K562 (cell line): ENCODE data around the gene VTCN1. TPM values are rescaled to one million over a fixed set of nuclear protein-coding genes. Genes with fewer than 3 reads are reported as not detected.

Source experiments
- ATAC-seq: fragments of 200-7000 bp; cut with Tn5 transposase; 3 replicates; pipeline ENCODE4 v1.9.1; 2020; ENCODE audit warnings: moderate library complexity
- BruUV-seq: library from RNA; stranded (reverse); fragments of 400-500 nt; replicated peaks from 2 replicates; lab custom pipeline; 2021; lab: Mats Ljungman, UMichigan
- CTCF ChIA-PET: fragments of 300-600 bp; formaldehyde crosslinking; extraction: SDS; loops from one replicate; lab custom pipeline; 2021; ENCODE audit warnings: low intra/inter-chr PET ratio; lab: Yijun Ruan, JAX
- POLR2A ChIA-PET: fragments of 300-600, 350-650 bp; sonication (Branson Sonifier 250); formaldehyde crosslinking; extraction: SDS; loops from one replicate; lab custom pipeline; 2021; ENCODE audit warnings: antibody characterized with exemption, inconsistent platforms; lab: Yijun Ruan, JAX
- DNase-seq, 4 experiments: peaks; one replicate each; pipeline versions ENCODE4 v3.0.0 to v3.0.0-alpha.2; 2011 to 2018; ENCODE audit warnings: low spot score in 3 of 4, mixed read lengths in 3 of 4; ENCODE audit errors: extremely low read depth in 1 of 4
- FAIRE-seq: peaks from 2 replicates; lab custom pipeline; 2011; peaks lifted over from hg19 to GRCh38; lab: Jason Lieb, UNC
- H2AFZ ChIP-seq: 2 replicates; pipeline ENCODE4 v1.6.0; 2011; ENCODE audit warnings: low read depth, low read length, control low read depth, inconsistent platforms
- H3K27ac ChIP-seq: fragments of 200-600 bp; 3 replicates; pipeline ENCODE4 v1.8.0; 2011; ENCODE audit warnings: low read depth, mild to moderate bottlenecking, control low read depth, inconsistent platforms, low read length, moderate library complexity, mixed read lengths; ENCODE audit errors: extremely low read depth
- H3K27me3 ChIP-seq, 2 experiments: fragments of 300-600 bp in 1 of 2; 2 replicates in 1 of 2; 3 replicates in 1 of 2; pipeline versions ENCODE4 v1.6.0 to v1.8.0; 2011; ENCODE audit warnings: inconsistent platforms in 2 of 2, low read length in 2 of 2, mild to moderate bottlenecking in 1 of 2, mixed read lengths in 1 of 2, moderate library complexity in 1 of 2; ENCODE audit not compliant: control insufficient read depth in 2 of 2, insufficient read depth in 2 of 2
- H3K36me3 ChIP-seq: fragments of 300-600 bp; 3 replicates; pipeline ENCODE4 v1.8.0; 2011; ENCODE audit warnings: mild to moderate bottlenecking, low read length, inconsistent platforms; ENCODE audit not compliant: control insufficient read depth, insufficient read depth
- H3K4me1 ChIP-seq, 2 experiments: fragments of 200-600 bp in 1 of 2; replicated peaks in 1 of 2; 2 replicates in 1 of 2; 3 replicates in 1 of 2; pipeline versions ENCODE4 v1.5.1 to v1.8.0; 2011; ENCODE audit warnings: inconsistent platforms in 2 of 2, low read length in 2 of 2, mild to moderate bottlenecking in 1 of 2, mixed read lengths in 1 of 2, moderate library complexity in 1 of 2; ENCODE audit not compliant: control insufficient read depth in 2 of 2, insufficient read depth in 2 of 2
- H3K4me2 ChIP-seq: 2 replicates; pipeline ENCODE4 v1.6.1; 2011; ENCODE audit warnings: low read length, control low read depth, inconsistent platforms, mixed read lengths; ENCODE audit not compliant: insufficient read depth
- H3K4me3 ChIP-seq: fragments of 200-600 bp; sonication (generic), shearing (Covaris generic); 2 replicates; pipeline ENCODE4 v1.5.1; 2016; ENCODE audit warnings: control low read depth, inconsistent platforms
- H3K79me2 ChIP-seq: fragments of 200-600 bp; 3 replicates; pipeline ENCODE4 v1.8.0; 2011; ENCODE audit warnings: low read length, inconsistent platforms; ENCODE audit not compliant: control insufficient read depth, insufficient read depth
- H3K9ac ChIP-seq, 2 experiments: 2 replicates each; pipeline versions ENCODE4 v1.6.0 to v1.6.1; 2011; ENCODE audit warnings: low read depth in 2 of 2, low read length in 2 of 2, control low read depth in 1 of 2, inconsistent platforms in 1 of 2, mild to moderate bottlenecking in 1 of 2, mixed read lengths in 1 of 2; ENCODE audit not compliant: insufficient read depth in 1 of 2
- H3K9me1 ChIP-seq: one replicate; pipeline ENCODE4 v1.6.0; 2011; ENCODE audit warnings: inconsistent platforms, mild to moderate bottlenecking, low read length, moderate library complexity; ENCODE audit not compliant: control insufficient read depth, insufficient read depth
- H3K9me3 ChIP-seq: replicated peaks from 2 replicates; pipeline ENCODE4 v1.5.1; 2011; ENCODE audit warnings: low read depth, low read length, inconsistent platforms; ENCODE audit not compliant: control insufficient read depth, insufficient read depth
- H4K20me1 ChIP-seq: replicated peaks from 2 replicates; pipeline ENCODE4 v1.6.1; 2011; ENCODE audit warnings: low read length, inconsistent platforms, mixed read lengths; ENCODE audit not compliant: control insufficient read depth, insufficient read depth
- CCNT2 ChIP-seq: IDR thresholded peaks from 2 replicates; pipeline ENCODE4 v1.6.1; 2011; ENCODE audit warnings: borderline replicate concordance, low read depth, mild to moderate bottlenecking, moderate library complexity, mixed read lengths, low read length; ENCODE audit not compliant: insufficient read length; ENCODE audit errors: extremely low read depth
- ESRRA ChIP-seq: fragments of 450-650 bp; IDR thresholded peaks from 2 replicates; pipeline ENCODE4 v1.6.1; 2014; ENCODE audit warnings: low read depth, mild to moderate bottlenecking, moderate library complexity, borderline replicate concordance
- SMAD1 ChIP-seq: fragments of 150-350 bp; IDR thresholded peaks from 2 replicates; pipeline ENCODE4 v1.6.1; 2014; ENCODE audit warnings: low read length, low read depth; ENCODE audit not compliant: partially characterized antibody
- SPI1 ChIP-seq: IDR thresholded peaks from 2 replicates; pipeline ENCODE4 v1.6.1; 2011; ENCODE audit warnings: low read depth, low read length, control low read depth, borderline replicate concordance
- WGBS: fragments of 100-300 bp; shearing (Covaris generic); methylation state at CpG from one replicate; pipeline ENCODE4 v1.1.6; 2016; ENCODE audit warnings: low coverage, mixed read lengths; ENCODE audit not compliant: insufficient coverage; ENCODE audit errors: missing lambda C conversion rate; 5-methylcytosine and 5-hydroxymethylcytosine counted together
- in situ Hi-C: fragments of 300-500 bp; cut with MboI; formaldehyde crosslinking; loops from 4 replicates; pipeline ENCODE4 v1.15.0; 2018; ENCODE audit warnings: inconsistent platforms, mixed read lengths
- intact Hi-C: fragments of 100-400 bp; cut with micrococcal nuclease; formaldehyde crosslinking; loops from 2 replicates; pipeline ENCODE4 v1.14.2; 2022
- polyA plus RNA-seq, 8 experiments: library from polyadenylated mRNA; depleted of rRNA in 4 of 8; stranded (reverse) in 5 of 8; unstranded in 3 of 8; fragments of >200 nt; fragmentation: Nextera tagmentation in 2 of 8; fragmentation: Illumina TruSeq in 1 of 8; extraction: Ambion mirVana in 2 of 8; extraction: Trizol in 1 of 8; gene quantifications; 2 replicates each; pipeline versions ENCODE4 v1.2.1 to v1.2.3, GENCODE V29; 2011 to 2014; ENCODE audit warnings: inconsistent platforms in 1 of 8, missing spikeins in 1 of 8
- total RNA-seq, 7 experiments: library from RNA; depleted of rRNA in 6 of 7; stranded (reverse); fragments of >200 nt in 6 of 7; fragmentation: Illumina TruSeq in 2 of 7; extraction: Trizol in 2 of 7; gene quantifications; 2 replicates each; pipeline versions ENCODE4 v1.2.1 to v1.2.3, GENCODE V29; 2011 to 2021; ENCODE audit warnings: low replicate concordance in 1 of 7
- TF ChIP-seq, protein P1 (sequence below), 2 experiments: fragments of 450-650 bp in 1 of 2; sonication (generic) in 1 of 2; formaldehyde crosslinking in 1 of 2; IDR thresholded peaks; 2 replicates each; pipeline versions ENCODE4 v1.7.1 to v1.9.0; 2016 to 2022; ENCODE audit warnings: inconsistent platforms in 1 of 2, mild to moderate bottlenecking in 1 of 2, missing genetic modification reagents in 1 of 2

Gene VTCN1
- total and polyA plus RNA-seq, 9 of the 15 experiments (the other 6 are each of a cell fraction or from before 2014, with no cell fraction given): not detected

DNA sequence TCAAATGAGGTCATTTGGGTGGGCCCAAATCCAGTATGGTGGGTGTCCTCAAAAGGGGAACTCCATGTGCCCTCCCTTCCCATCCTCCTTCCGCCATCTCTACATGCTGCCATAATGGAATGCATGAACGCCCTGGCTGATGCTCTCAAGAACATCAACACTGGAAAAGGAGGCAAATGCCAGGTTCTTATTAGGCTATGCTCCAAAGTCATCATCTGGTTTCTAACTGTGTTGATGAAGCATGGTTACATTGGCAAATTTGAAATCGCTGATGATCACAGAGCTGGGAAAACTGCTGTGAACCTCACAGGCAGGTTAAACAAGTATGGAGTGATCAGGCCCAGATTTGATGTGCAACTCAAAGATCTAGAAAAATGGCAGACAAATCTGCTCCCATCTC lies 72.6 kb downstream of the VTCN1 start:
- Histone ChIP-seq H3K9me3 (no peaks in the 10 kb centered on the region), H3K4me1 (no peaks in the 10 kb centered on the region), H3K27ac (no peak overlapping the region), H3K4me2 (no peak overlapping the region), H3K79me2 (no peaks in the 10 kb centered on the region), H3K9me1 (no peaks in the 10 kb centered on the region), H3K36me3 (no peaks in the 10 kb centered on the region), H3K4me3 (no peak overlapping the region), H2AFZ (no peak overlapping the region), H3K27me3 (peaks cover 4 to 7% of the 10 kb centered on the region in 2 experiments; a peak in 4 of 5 replicates), H3K9ac (no peak overlapping the region), H4K20me1 (no peaks in the 10 kb centered on the region)
- CTCF ChIA-PET: no interaction called here
- no peak for DNase-seq
- POLR2A ChIA-PET: interaction anchor here (1.7 kb wide), 1 partner anchor 10 kb away, joined by 9 read pairs; no protein-coding TSS in a partner anchor
- intact Hi-C loops: no loop called here
- no peak for FAIRE-seq
- no TSS peak for BruUV-seq
- 9% methylated on average over 3 of the region's 3 CpGs for WGBS
- TF ChIP-seq SPI1 (0 out of 2 replicates have a peak, but pooled peaks have one; percentile 7), CCNT2 (no peak)
- no peak for ATAC-seq
- in situ Hi-C loops: no loop called here

DNA sequence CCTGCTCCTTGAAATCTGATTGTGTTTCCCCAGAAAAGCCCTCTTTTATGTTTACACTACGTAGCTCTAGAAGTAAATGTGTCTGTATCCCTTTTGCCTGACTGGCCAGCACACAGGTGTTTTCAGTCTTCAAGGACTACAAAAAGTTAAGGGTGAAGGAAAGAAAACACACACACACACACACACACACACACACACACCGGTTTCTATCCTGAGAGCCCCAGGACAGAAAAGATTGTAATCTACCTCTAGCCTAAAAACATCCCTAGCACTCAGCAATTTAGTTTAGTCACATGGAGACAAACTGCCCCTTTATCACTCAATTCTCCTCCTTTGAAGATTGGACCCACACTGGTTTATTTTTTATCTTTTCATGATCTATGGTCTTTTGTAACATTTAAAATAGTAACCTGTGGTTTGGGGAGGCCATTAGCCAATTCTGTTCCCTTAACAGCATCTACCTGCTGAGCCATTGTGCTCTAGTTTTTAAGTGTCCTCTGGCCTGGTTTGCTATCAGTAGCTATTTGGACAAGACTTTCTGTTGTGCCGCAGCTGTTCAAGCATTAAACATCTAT lies 73.4 kb downstream of the VTCN1 start:
- no peaks in the 10 kb centered on the region for H3K36me3 ChIP-seq
- in situ Hi-C loops (no loop called here), intact Hi-C loops (no loop called here)
- FAIRE-seq: no peak
- no peak overlapping the region for H3K4me3 ChIP-seq
- WGBS: 6% methylated on average over 3 of the region's 3 CpGs
- ATAC-seq: no peak
- H3K9ac ChIP-seq: no peak overlapping the region
- H3K4me2 ChIP-seq: no peak overlapping the region
- no peaks in the 10 kb centered on the region for H3K9me1 ChIP-seq
- no peak overlapping the region for H3K27ac ChIP-seq
- no peaks in the 10 kb centered on the region for H3K79me2 ChIP-seq
- CTCF ChIA-PET: no interaction called here
- H2AFZ ChIP-seq: no peak overlapping the region
- DNase-seq: no peak
- peaks cover 4 to 7% of the 10 kb centered on the region in 2 experiments; a peak in 4 of 5 replicates for H3K27me3 ChIP-seq
- H3K9me3 ChIP-seq: no peaks in the 10 kb centered on the region
- no TSS peak for BruUV-seq
- no peaks in the 10 kb centered on the region for H3K4me1 ChIP-seq
- no peaks in the 10 kb centered on the region for H4K20me1 ChIP-seq
- POLR2A ChIA-PET: interaction anchor here (0.6 to 1.7 kb wide), 2 partner anchors 9 to 119 kb away, joined by 3 to 9 read pairs; no protein-coding TSS in a partner anchor
- TF ChIP-seq SMAD1 (no peak), ESRRA (no peak)
- TF ChIP-seq, protein P1, sequence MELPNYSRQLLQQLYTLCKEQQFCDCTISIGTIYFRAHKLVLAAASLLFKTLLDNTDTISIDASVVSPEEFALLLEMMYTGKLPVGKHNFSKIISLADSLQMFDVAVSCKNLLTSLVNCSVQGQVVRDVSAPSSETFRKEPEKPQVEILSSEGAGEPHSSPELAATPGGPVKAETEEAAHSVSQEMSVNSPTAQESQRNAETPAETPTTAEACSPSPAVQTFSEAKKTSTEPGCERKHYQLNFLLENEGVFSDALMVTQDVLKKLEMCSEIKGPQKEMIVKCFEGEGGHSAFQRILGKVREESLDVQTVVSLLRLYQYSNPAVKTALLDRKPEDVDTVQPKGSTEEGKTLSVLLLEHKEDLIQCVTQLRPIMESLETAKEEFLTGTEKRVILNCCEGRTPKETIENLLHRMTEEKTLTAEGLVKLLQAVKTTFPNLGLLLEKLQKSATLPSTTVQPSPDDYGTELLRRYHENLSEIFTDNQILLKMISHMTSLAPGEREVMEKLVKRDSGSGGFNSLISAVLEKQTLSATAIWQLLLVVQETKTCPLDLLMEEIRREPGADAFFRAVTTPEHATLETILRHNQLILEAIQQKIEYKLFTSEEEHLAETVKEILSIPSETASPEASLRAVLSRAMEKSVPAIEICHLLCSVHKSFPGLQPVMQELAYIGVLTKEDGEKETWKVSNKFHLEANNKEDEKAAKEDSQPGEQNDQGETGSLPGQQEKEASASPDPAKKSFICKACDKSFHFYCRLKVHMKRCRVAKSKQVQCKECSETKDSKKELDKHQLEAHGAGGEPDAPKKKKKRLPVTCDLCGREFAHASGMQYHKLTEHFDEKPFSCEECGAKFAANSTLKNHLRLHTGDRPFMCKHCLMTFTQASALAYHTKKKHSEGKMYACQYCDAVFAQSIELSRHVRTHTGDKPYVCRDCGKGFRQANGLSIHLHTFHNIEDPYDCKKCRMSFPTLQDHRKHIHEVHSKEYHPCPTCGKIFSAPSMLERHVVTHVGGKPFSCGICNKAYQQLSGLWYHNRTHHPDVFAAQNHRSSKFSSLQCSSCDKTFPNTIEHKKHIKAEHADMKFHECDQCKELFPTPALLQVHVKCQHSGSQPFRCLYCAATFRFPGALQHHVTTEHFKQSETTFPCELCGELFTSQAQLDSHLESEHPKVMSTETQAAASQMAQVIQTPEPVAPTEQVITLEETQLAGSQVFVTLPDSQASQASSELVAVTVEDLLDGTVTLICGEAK (IDR thresholded peaks at IDR 0.05): no peak
- TF ChIP-seq, protein P1 (CRISPR knock-in tag; IDR thresholded peaks at IDR 0.05): no peak
